K562 treated with DMSO at 1 percent for 12 hours (cell line): ENCODE data around the gene DMRT3. TPM values are rescaled to one million over a fixed set of nuclear protein-coding genes. Genes with fewer than 3 reads are reported as not detected.

Source experiments
- total RNA-seq: library from RNA; unstranded; fragments of 300-600 nt; gene quantifications from 2 replicates; pipeline ENCODE4 v1.2.3, GENCODE V29; 2022; ENCODE audit not compliant: insufficient read depth

Gene DMRT3
- not detected in 2 replicates for total RNA-seq

GRCh38 chr9:976258-976942, at the start of gene DMRT3:
DMRT3 (plus strand) TSS chr9:976655; CDS start chr9:977002, 347 bp downstream.

Other genes with a start within 250 kb of the DMRT3 start
- not detected in 2 replicates for gene DMRT1, start 135.0 kb upstream of the DMRT3 start, total RNA-seq
- not detected in 2 replicates for gene DMRT2, start 73.7 kb downstream of the DMRT3 start, total RNA-seq